Measurements from ENCODE around the gene ADGRB2.

GRCh38 chr1:31742462-31743212 is 21.5 kb downstream of the ADGRB2 start:
- TF ChIP-seq CTCF (IDR thresholded peaks at IDR 0.05 in 4 of 5, conservative IDR thresholded peaks at IDR 0.05 in 1 of 5) (no peak), POLR2A (IDR thresholded peaks at IDR 0.05) (no peak)

Data from gastrocnemius medialis (tissue), 4 donors.